Gastroesophageal sphincter (tissue), 3 donors: ENCODE data around the gene ITGBL1.

ENCODE experiments used
- CTCF ChIP-seq, 4 experiments: fragments of 200-600 bp in 2 of 4; fragments of 450-650 bp in 2 of 4; sonication (generic) in 1 of 4; IDR thresholded peaks; one replicate each; pipeline ENCODE4 v1.5.1; 2017 to 2019; ENCODE audit warnings: antibody characterized with exemption in 4 of 4, mild to moderate bottlenecking in 2 of 4, moderate library complexity in 2 of 4
- POLR2A ChIP-seq, 2 donors: fragments of 450-650 bp; IDR thresholded peaks; one replicate each; pipeline ENCODE4 v1.6.1; 2017; ENCODE audit warnings: antibody characterized with exemption in 2 of 2, mild to moderate bottlenecking in 2 of 2, moderate library complexity in 1 of 2
- POLR2AphosphoS5 ChIP-seq: sonication (generic); formaldehyde crosslinking; IDR thresholded peaks from one replicate; pipeline ENCODE4 v1.6.1; 2017; ENCODE audit warnings: antibody characterized with exemption

GRCh38 chr13:101611491-101612475, 159.3 kb downstream of the ITGBL1 start:
- no peak for TF ChIP-seq CTCF (IDR thresholded peaks at IDR 0.05)
- no peak for TF ChIP-seq POLR2AphosphoS5
- no peak for TF ChIP-seq POLR2A (IDR thresholded peaks at IDR 0.05)
